ENCODE measurements around the gene RFWD3.

Gene RFWD3

GRCh38 chr16:74611721-74612120, 55.0 kb downstream of the RFWD3 start:
- Histone ChIP-seq H3K36me3 (ENCODE audit: control insufficient read depth, insufficient read depth, low read length) (peaks cover 3% of the 10 kb centered on the region; the same call in 1 of the 2 replicates), H3K9ac (ENCODE audit: low read length) (no peak overlapping the region), H3K4me1 (ENCODE audit: control insufficient read depth, insufficient read depth, low read length) (peaks cover 11% of the 10 kb centered on the region), H3K27ac (ENCODE audit: low read depth, low read length) (no peak overlapping the region), H3K9me3 (ENCODE audit: control insufficient read depth, insufficient read depth, low read depth, low read length) (no peaks in the 10 kb centered on the region), H3K4me3 (ENCODE audit: low read depth, low read length) (no peak overlapping the region), H3K27me3 (ENCODE audit: control insufficient read depth, insufficient read depth, low read length) (no peaks in the 10 kb centered on the region)

GRCh38 chr16:74608944-74609343, 57.7 kb downstream of the RFWD3 start:
- H3K27me3 ChIP-seq (ENCODE audit: control insufficient read depth, insufficient read depth, low read length): no peaks in the 10 kb centered on the region
- H3K4me1 ChIP-seq (ENCODE audit: control insufficient read depth, insufficient read depth, low read length): peaks cover 20% of the 10 kb centered on the region
- H3K27ac ChIP-seq (ENCODE audit: low read depth, low read length): no peak overlapping the region
- H3K36me3 ChIP-seq (ENCODE audit: control insufficient read depth, insufficient read depth, low read length): no peaks in the 10 kb centered on the region
- H3K9me3 ChIP-seq (ENCODE audit: control insufficient read depth, insufficient read depth, low read depth, low read length): no peaks in the 10 kb centered on the region
- H3K9ac ChIP-seq (ENCODE audit: low read length): no peak overlapping the region
- H3K4me3 ChIP-seq (ENCODE audit: low read depth, low read length): no peak overlapping the region

- Histone ChIP-seq H3K27ac (ENCODE audit: low read depth, low read length) (no peak overlapping the region), H3K4me3 (ENCODE audit: low read depth, low read length) (no peak overlapping the region), H3K36me3 (ENCODE audit: control insufficient read depth, insufficient read depth, low read length) (no peaks in the 10 kb centered on the region), H3K27me3 (ENCODE audit: control insufficient read depth, insufficient read depth, low read length) (no peaks in the 10 kb centered on the region), H3K4me1 (ENCODE audit: control insufficient read depth, insufficient read depth, low read length) (peaks cover 20% of the 10 kb centered on the region), H3K9me3 (ENCODE audit: control insufficient read depth, insufficient read depth, low read depth, low read length) (no peaks in the 10 kb centered on the region), H3K9ac (ENCODE audit: low read length) (no peak overlapping the region)
These were observed 58.3 kb downstream of the RFWD3 start for GRCh38 chr16:74608381-74608780.

GRCh38 chr16:74607962-74608356, 58.7 kb downstream of the RFWD3 start:
- H3K9ac ChIP-seq (ENCODE audit: low read length): no peak overlapping the region
- H3K4me3 ChIP-seq (ENCODE audit: low read depth, low read length): peak overlapping the region; percentile 89
- H3K4me1 ChIP-seq (ENCODE audit: control insufficient read depth, insufficient read depth, low read length): peaks cover 20% of the 10 kb centered on the region
- H3K9me3 ChIP-seq (ENCODE audit: control insufficient read depth, insufficient read depth, low read depth, low read length): no peaks in the 10 kb centered on the region
- H3K36me3 ChIP-seq (ENCODE audit: control insufficient read depth, insufficient read depth, low read length): no peaks in the 10 kb centered on the region
- H3K27ac ChIP-seq (ENCODE audit: low read depth, low read length): no peak overlapping the region
- H3K27me3 ChIP-seq (ENCODE audit: control insufficient read depth, insufficient read depth, low read length): no peaks in the 10 kb centered on the region

GRCh38 chr16:74607310-74607961, 59.2 kb downstream of the RFWD3 start:
- H3K9ac ChIP-seq (ENCODE audit: low read length): peak overlapping the region; percentile 96
- peak overlapping the region; percentile 89 for H3K4me3 ChIP-seq (ENCODE audit: low read depth, low read length)
- peaks cover 20% of the 10 kb centered on the region for H3K4me1 ChIP-seq (ENCODE audit: control insufficient read depth, insufficient read depth, low read length)
- peak overlapping the region; percentile 95 for H3K27ac ChIP-seq (ENCODE audit: low read depth, low read length)
- 0 out of 2 replicates have a peak, but pooled peaks cover 2% of the 10 kb centered on the region for H3K36me3 ChIP-seq (ENCODE audit: control insufficient read depth, insufficient read depth, low read length)
- H3K9me3 ChIP-seq (ENCODE audit: control insufficient read depth, insufficient read depth, low read depth, low read length): no peaks in the 10 kb centered on the region
- no peaks in the 10 kb centered on the region for H3K27me3 ChIP-seq (ENCODE audit: control insufficient read depth, insufficient read depth, low read length)

- no peaks in the 10 kb centered on the region for H3K27me3 ChIP-seq (ENCODE audit: control insufficient read depth, insufficient read depth, low read length)
- 0 out of 2 replicates have a peak, but pooled peaks cover 2% of the 10 kb centered on the region for H3K36me3 ChIP-seq (ENCODE audit: control insufficient read depth, insufficient read depth, low read length)
- no peaks in the 10 kb centered on the region for H3K9me3 ChIP-seq (ENCODE audit: control insufficient read depth, insufficient read depth, low read depth, low read length)
- H3K9ac ChIP-seq (ENCODE audit: low read length): peak within 1 kb of the TSS; percentile 96
- H3K27ac ChIP-seq (ENCODE audit: low read depth, low read length): peak within 1 kb of the TSS; percentile 95
- peaks cover 23% of the 10 kb centered on the region for H3K4me1 ChIP-seq (ENCODE audit: control insufficient read depth, insufficient read depth, low read length)
- peak within 1 kb of the TSS; percentile 89 for H3K4me3 ChIP-seq (ENCODE audit: low read depth, low read length)
These were observed 60.0 kb downstream of the RFWD3 start, which contains the start of gene GLG1 for GRCh38 chr16:74606521-74607309. Gene GLG1, minus strand, starts transcription at chr16:74607114. Its CDS starts 20 bp downstream, at chr16:74607094.

- peak overlapping the region; percentile 89 for H3K4me3 ChIP-seq (ENCODE audit: low read depth, low read length)
- H3K36me3 ChIP-seq (ENCODE audit: control insufficient read depth, insufficient read depth, low read length): 0 out of 2 replicates have a peak, but pooled peaks cover 2% of the 10 kb centered on the region
- H3K9ac ChIP-seq (ENCODE audit: low read length): peak overlapping the region; percentile 96
- H3K4me1 ChIP-seq (ENCODE audit: control insufficient read depth, insufficient read depth, low read length): peaks cover 30% of the 10 kb centered on the region
- H3K27ac ChIP-seq (ENCODE audit: low read depth, low read length): peak overlapping the region; percentile 95
- H3K27me3 ChIP-seq (ENCODE audit: control insufficient read depth, insufficient read depth, low read length): no peaks in the 10 kb centered on the region
- H3K9me3 ChIP-seq (ENCODE audit: control insufficient read depth, insufficient read depth, low read depth, low read length): no peaks in the 10 kb centered on the region
These were observed 60.7 kb downstream of the RFWD3 start for GRCh38 chr16:74605746-74606520.

- Histone ChIP-seq H3K27me3 (ENCODE audit: control insufficient read depth, insufficient read depth, low read length) (no peaks in the 10 kb centered on the region), H3K36me3 (ENCODE audit: control insufficient read depth, insufficient read depth, low read length) (0 out of 2 replicates have a peak, but pooled peaks cover 2% of the 10 kb centered on the region), H3K9me3 (ENCODE audit: control insufficient read depth, insufficient read depth, low read depth, low read length) (no peaks in the 10 kb centered on the region), H3K4me1 (ENCODE audit: control insufficient read depth, insufficient read depth, low read length) (peaks cover 30% of the 10 kb centered on the region), H3K4me3 (ENCODE audit: low read depth, low read length) (peak overlapping the region; percentile 89), H3K27ac (ENCODE audit: low read depth, low read length) (no peak overlapping the region), H3K9ac (ENCODE audit: low read length) (no peak overlapping the region)
These were observed 61.3 kb downstream of the RFWD3 start for GRCh38 chr16:74605332-74605731.

GRCh38 chr16:74603848-74604247, 62.8 kb downstream of the RFWD3 start:
- H3K4me1 ChIP-seq (ENCODE audit: control insufficient read depth, insufficient read depth, low read length): peaks cover 30% of the 10 kb centered on the region
- no peaks in the 10 kb centered on the region for H3K9me3 ChIP-seq (ENCODE audit: control insufficient read depth, insufficient read depth, low read depth, low read length)
- no peaks in the 10 kb centered on the region for H3K27me3 ChIP-seq (ENCODE audit: control insufficient read depth, insufficient read depth, low read length)
- H3K4me3 ChIP-seq (ENCODE audit: low read depth, low read length): no peak overlapping the region
- H3K36me3 ChIP-seq (ENCODE audit: control insufficient read depth, insufficient read depth, low read length): 0 out of 2 replicates have a peak, but pooled peaks cover 2% of the 10 kb centered on the region
- H3K9ac ChIP-seq (ENCODE audit: low read length): no peak overlapping the region
- H3K27ac ChIP-seq (ENCODE audit: low read depth, low read length): no peak overlapping the region

GRCh38 chr16:74601126-74601871, 65.4 kb downstream of the RFWD3 start:
- H3K27me3 ChIP-seq (ENCODE audit: control insufficient read depth, insufficient read depth, low read length): no peaks in the 10 kb centered on the region
- no peak overlapping the region for H3K9ac ChIP-seq (ENCODE audit: low read length)
- no peaks in the 10 kb centered on the region for H3K9me3 ChIP-seq (ENCODE audit: control insufficient read depth, insufficient read depth, low read depth, low read length)
- H3K4me1 ChIP-seq (ENCODE audit: control insufficient read depth, insufficient read depth, low read length): peaks cover 19% of the 10 kb centered on the region
- peaks cover 10% of the 10 kb centered on the region for H3K36me3 ChIP-seq (ENCODE audit: control insufficient read depth, insufficient read depth, low read length)
- H3K27ac ChIP-seq (ENCODE audit: low read depth, low read length): no peak overlapping the region
- H3K4me3 ChIP-seq (ENCODE audit: low read depth, low read length): no peak overlapping the region

All from HUES6 (cell line).